ENCODE measurements around the gene KDM4C. TPM values are rescaled to one million over a fixed set of nuclear protein-coding genes. Genes with fewer than 3 reads are reported as not detected.

The KDM4C gene
- total and polyA plus RNA-seq, 2 of the 4 experiments (the other 2 are of a cell fraction), result 11.8 to 23.8 TPM

- no peak overlapping the region for H2AFZ ChIP-seq (replicated peaks; ENCODE audit: low read length, poor library complexity)
- DNase-seq (no peak), ATAC-seq (ENCODE audit: low read depth) (no peak)
- no peak overlapping the region for H3K18ac ChIP-seq (ENCODE audit: low read depth, low read length)
- H4K5ac ChIP-seq (ENCODE audit: low read depth, low read length), result no peak overlapping the region
- in situ Hi-C loops (cut with MboI; ENCODE audit: low sequenced_read_pairs) (loop anchor here (10.0 kb wide), 1 partner anchor 134 kb away; no protein-coding TSS in a partner anchor), dilution Hi-C loops (cut with HindIII; ENCODE audit: low sequenced_read_pairs, unreplicated experiment) (no loop called here), intact Hi-C loops (cut with micrococcal nuclease) (no loop called here)
- H4K8ac ChIP-seq (ENCODE audit: low read depth in 2 of 2, low read length in 2 of 2), result no peak overlapping the region
- H3K4me1 ChIP-seq (ENCODE audit: control insufficient read depth, insufficient read depth, low read length), result no peaks in the 10 kb centered on the region
- no peak overlapping the region for H3K4me2 ChIP-seq (ENCODE audit: low read depth, low read length)
- H3K9me1 ChIP-seq (ENCODE audit: insufficient read depth, low read length), result no peaks in the 10 kb centered on the region
- no peak overlapping the region for H3K4ac ChIP-seq (ENCODE audit: low read depth, low read length)
- no peak for TF ChIP-seq POLR2A (IDR thresholded peaks at IDR 0.05; ENCODE audit: low read depth, low read length)
- TF ChIP-seq CEBPB (IDR thresholded peaks at IDR 0.05; ENCODE audit: low read depth, low read length), result no peak
- TF ChIP-seq CHD1 (IDR thresholded peaks at IDR 0.05; ENCODE audit: low read depth, low read length), result no peak
- no peak for TF ChIP-seq RCOR1 (IDR thresholded peaks at IDR 0.05; ENCODE audit: insufficient replicate concordance, low read length)
- no peak for TF ChIP-seq SMC3 (IDR thresholded peaks at IDR 0.05; ENCODE audit: low read depth, low read length)
- no peak for TF ChIP-seq NFE2L2 (IDR thresholded peaks at IDR 0.05; ENCODE audit: low read depth, low read length)
- no peak for TF ChIP-seq RAD21 (IDR thresholded peaks at IDR 0.05; ENCODE audit: low read length)
- no peak for TF ChIP-seq MXI1 (IDR thresholded peaks at IDR 0.05; ENCODE audit: borderline replicate concordance, low read depth, low read length)
- TF ChIP-seq ELK1 (IDR thresholded peaks at IDR 0.05; ENCODE audit: borderline replicate concordance, low read depth, low read length), result no peak
- no peak overlapping the region for H3K9ac ChIP-seq (ENCODE audit: low read depth, low read length)
- peaks cover 0 to 4% of the 10 kb centered on the region in 2 experiments; a peak in 1 of 4 replicates for H3K79me1 ChIP-seq (ENCODE audit: low read depth in 1 of 2, low read length in 2 of 2)
- no peak overlapping the region for H4K91ac ChIP-seq (ENCODE audit: insufficient read depth, low read depth, low read length)
- 0 out of 2 replicates have a peak, but pooled peaks cover 2% of the 10 kb centered on the region for H4K20me1 ChIP-seq (ENCODE audit: insufficient read depth, low read length)
- ChIA-PET CTCF (no interaction called here), POLR2A (ENCODE audit: unreplicated experiment) (no interaction called here)
- H3K56ac ChIP-seq (ENCODE audit: extremely low read depth, insufficient read depth, low read length), result no peak overlapping the region
- H3K4me3 ChIP-seq (ENCODE audit: insufficient read depth, low read depth, low read length), result no peak overlapping the region
- H3K27me3 ChIP-seq (ENCODE audit: control insufficient read depth, insufficient read depth, low read length), result no peaks in the 10 kb centered on the region
- no peak overlapping the region for H3K23ac ChIP-seq (ENCODE audit: low read depth, low read length)
- H2BK15ac ChIP-seq (ENCODE audit: low read depth, low read length), result no peak overlapping the region
- H3K14ac ChIP-seq (replicated peaks; ENCODE audit: low read depth, low read length), result no peak overlapping the region
- no peaks in the 10 kb centered on the region for H3K36me3 ChIP-seq (ENCODE audit: control insufficient read depth, insufficient read depth, low read length)
- H2AK9ac ChIP-seq (replicated peaks; ENCODE audit: low read depth, low read length, poor library complexity), result no peak overlapping the region
- H2BK120ac ChIP-seq (ENCODE audit: low read depth, low read length), result no peak overlapping the region
- no peak overlapping the region for H2BK5ac ChIP-seq (ENCODE audit: low read depth, low read length, poor library complexity, severe bottlenecking)
- H2BK20ac ChIP-seq (ENCODE audit: low read depth, low read length), result no peak overlapping the region
- no peaks in the 10 kb centered on the region for H3K9me3 ChIP-seq (ENCODE audit: control insufficient read depth, insufficient read depth, low read length)
- no TSS peak for BruUV-seq (replicated peaks)
- H3K27ac ChIP-seq (ENCODE audit: insufficient read depth, low read length), result no peak overlapping the region
- WGBS, 2 experiments (ENCODE audit: extremely low coverage in 2 of 2, insufficient read length in 1 of 2), result 100% methylated on average over 2 of the region's 3 CpGs; no CpG with 5 or more reads in 1 of the 2 experiments
- no peak overlapping the region for H2AK5ac ChIP-seq (ENCODE audit: low read depth, low read length)
These were observed 152.7 kb downstream of the KDM4C start for GRCh38 chr9:6910497-6910896.
